ENCODE data around the gene ATP2B3.

GRCh38 chrX:153526801-153527200 lies 9.4 kb downstream of the ATP2B3 start:
- TF ChIP-seq CTCF (optimal IDR thresholded peaks at IDR 0.05 in 1 of 3, IDR thresholded peaks at IDR 0.05 in 1 of 3, conservative IDR thresholded peaks at IDR 0.05 in 1 of 3; ENCODE audit: extremely low read depth in 1 of 3, insufficient read depth in 2 of 3, low read length in 3 of 3), result no peak
- TF ChIP-seq EZH2 (IDR thresholded peaks at IDR 0.05; ENCODE audit: low read length), result no peak

Data from keratinocyte (primary cell).